ENCODE results near the gene LARP7. TPM values are rescaled to one million over a fixed set of nuclear protein-coding genes. Genes with fewer than 3 reads are reported as not detected.

The LARP7 gene
- total and polyA plus RNA-seq, 2 of the 8 experiments (the other 6 are each of a cell fraction or from before 2014, with no cell fraction given): 9.3 to 38.3 TPM

DNA sequence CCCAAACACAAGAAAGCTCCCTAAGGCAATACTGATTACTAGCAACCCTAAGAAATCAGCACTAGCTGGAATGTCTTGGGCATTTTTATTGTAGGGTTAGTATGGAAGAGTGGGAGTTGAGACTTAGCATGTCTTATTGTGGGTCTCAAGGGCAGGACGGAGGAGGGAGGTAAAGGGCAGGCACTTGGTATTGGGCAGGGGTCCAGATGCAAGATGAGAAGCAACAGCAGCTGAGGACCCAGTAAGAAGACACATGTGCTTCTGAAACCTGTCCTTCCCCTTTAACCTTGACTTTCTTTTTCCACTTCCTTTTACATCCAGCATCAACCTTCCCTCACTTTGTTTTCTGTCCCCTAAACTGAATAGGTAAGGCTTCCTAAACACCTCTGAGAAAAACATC lies 37.4 kb downstream of the LARP7 start:
- ChIA-PET POLR2A (ENCODE audit: partially characterized antibody) (interaction anchor here (0.8 to 1.6 kb wide), 4 partner anchors 10 to 22 kb away, joined by 3 to 5 read pairs (median 4); no protein-coding TSS in a partner anchor), CTCF (ENCODE audit: partially characterized antibody) (interaction anchor here (0.5 to 1.1 kb wide), 2 partner anchors 91 to 92 kb away, joined by 4 read pairs; no protein-coding TSS in a partner anchor)
- H3K36me3 ChIP-seq (ENCODE audit: control insufficient read depth in 2 of 4, insufficient read depth in 4 of 4, low read length in 3 of 4): no peaks in the 10 kb centered on the region
- H2BK15ac ChIP-seq (ENCODE audit: low read length): no peak overlapping the region
- no peak overlapping the region for H3K14ac ChIP-seq (ENCODE audit: insufficient read length)
- WGBS, 2 experiments (ENCODE audit: extremely low coverage in 1 of 2, insufficient coverage in 1 of 2, insufficient read length in 1 of 2, insufficient replicate concordance in 2 of 2, low coverage in 1 of 2, low lambda C conversion rate in 2 of 2, missing lambda C conversion rate in 1 of 2): 100% methylated on average over 1 of the region's 1 CpG; no CpG with 5 or more reads in 1 of the 2 experiments
- TF ChIP-seq TAF7 (optimal IDR thresholded peaks at IDR 0.05; ENCODE audit: borderline replicate concordance, low read depth, low read length) (no peak), TBP (IDR thresholded peaks at IDR 0.05; ENCODE audit: low read depth, low read length) (no peak), BRCA1 (IDR thresholded peaks at IDR 0.05; ENCODE audit: low read depth, low read length) (no peak), FOSL1 (IDR thresholded peaks at IDR 0.05; ENCODE audit: insufficient read depth, low read depth, low read length) (no peak), EP300 (IDR thresholded peaks at IDR 0.05; ENCODE audit: borderline replicate concordance in 1 of 2, low read depth in 2 of 2, low read length in 2 of 2) (no peak), ASH2L (IDR thresholded peaks at IDR 0.05; ENCODE audit: low read length) (no peak), CBX8 (IDR thresholded peaks at IDR 0.05; ENCODE audit: borderline replicate concordance, low read depth, low read length) (no peak), RAD21 (IDR thresholded peaks at IDR 0.05 in 1 of 2, conservative IDR thresholded peaks at IDR 0.05 in 1 of 2; ENCODE audit: low read depth in 2 of 2, low read length in 2 of 2) (no peak)
- TF ChIP-seq, protein P1, sequence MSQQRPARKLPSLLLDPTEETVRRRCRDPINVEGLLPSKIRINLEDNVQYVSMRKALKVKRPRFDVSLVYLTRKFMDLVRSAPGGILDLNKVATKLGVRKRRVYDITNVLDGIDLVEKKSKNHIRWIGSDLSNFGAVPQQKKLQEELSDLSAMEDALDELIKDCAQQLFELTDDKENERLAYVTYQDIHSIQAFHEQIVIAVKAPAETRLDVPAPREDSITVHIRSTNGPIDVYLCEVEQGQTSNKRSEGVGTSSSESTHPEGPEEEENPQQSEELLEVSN (IDR thresholded peaks at IDR 0.05): no peak
- H3K56ac ChIP-seq (replicated peaks; ENCODE audit: insufficient read length, low read depth, low read length): no peak overlapping the region
- no peak overlapping the region for H2AK5ac ChIP-seq (ENCODE audit: low read depth, low read length)
- peak overlapping the region; percentile 82; the same call in 1 of the 2 replicates for H2BK12ac ChIP-seq (ENCODE audit: low read depth, low read length)
- no peak overlapping the region for H3K4me2 ChIP-seq (ENCODE audit: insufficient read depth in 1 of 2, low read depth in 2 of 2, low read length in 2 of 2)
- no peaks in the 10 kb centered on the region for H3K79me1 ChIP-seq (ENCODE audit: low read depth, low read length)
- no peak overlapping the region for H2BK120ac ChIP-seq (replicated peaks; ENCODE audit: low read depth, low read length)
- no peak overlapping the region for H3K23ac ChIP-seq (ENCODE audit: insufficient read length)
- H3K27ac ChIP-seq (ENCODE audit: low read depth, low read length): no peak overlapping the region
- no peaks in the 10 kb centered on the region for H3K23me2 ChIP-seq (ENCODE audit: low read depth, low read length)
- no peak overlapping the region for H4K5ac ChIP-seq (ENCODE audit: insufficient read length, low read depth, low read length)
- H2BK20ac ChIP-seq (ENCODE audit: low read length): peak overlapping the region; percentile 75
- no peak overlapping the region for H3K4me3 ChIP-seq (ENCODE audit: extremely low read depth in 1 of 4, insufficient read depth in 2 of 4, low read depth in 3 of 4, low read length in 4 of 4)
- H3K9me3 ChIP-seq (ENCODE audit: insufficient read depth in 2 of 2, low read depth in 1 of 2, low read length in 1 of 2): no peaks in the 10 kb centered on the region
- no peaks in the 10 kb centered on the region for H3K27me3 ChIP-seq (replicated peaks in 1 of 4; ENCODE audit: control insufficient read depth in 3 of 4, extremely low read depth in 1 of 4, insufficient read depth in 3 of 4, low read length in 3 of 4)
- no peak overlapping the region for H3K4ac ChIP-seq (replicated peaks; ENCODE audit: insufficient read length, low read depth, low read length)
- no peak overlapping the region for H4K91ac ChIP-seq (replicated peaks; ENCODE audit: insufficient read length, low read length)
- no peaks in the 10 kb centered on the region for H3K79me2 ChIP-seq (ENCODE audit: control insufficient read depth in 1 of 2, insufficient read depth in 2 of 2, low read length in 2 of 2)
- DNase-seq (ENCODE audit: low read depth in 1 of 2, low spot score in 2 of 2) (no peak), FAIRE-seq (no peak)
- no peaks in the 10 kb centered on the region for H4K20me1 ChIP-seq (replicated peaks in 1 of 2; ENCODE audit: control insufficient read depth in 1 of 2, insufficient read depth in 2 of 2, low read length in 2 of 2)
- peak overlapping the region; percentile 61; the same call in 1 of the 2 replicates for H2BK5ac ChIP-seq (ENCODE audit: low read depth, low read length)
- H3K9ac ChIP-seq (replicated peaks in 1 of 4; ENCODE audit: extremely low read depth in 1 of 4, low read depth in 3 of 4, low read length in 3 of 4): no peak overlapping the region
- H3K18ac ChIP-seq (ENCODE audit: extremely low read depth, low read length): no peak overlapping the region
- H2AFZ ChIP-seq (ENCODE audit: low read length): peak overlapping the region; percentile 36
- no peaks in the 10 kb centered on the region for H3K4me1 ChIP-seq (replicated peaks in 1 of 4; ENCODE audit: control insufficient read depth in 3 of 4, insufficient read depth in 4 of 4, low read length in 3 of 4)
- H4K8ac ChIP-seq (ENCODE audit: extremely low read depth, insufficient read depth, low read length): no peak overlapping the region

Data from H1 (cell line).